ENCODE data around the gene USP19. TPM values are rescaled to one million over a fixed set of nuclear protein-coding genes. Genes with fewer than 3 reads are reported as not detected.

The USP19 gene
- total RNA-seq, 4 donors from 2014 or later, result 42.9 to 96.0 (median 61.8) TPM

DNA sequence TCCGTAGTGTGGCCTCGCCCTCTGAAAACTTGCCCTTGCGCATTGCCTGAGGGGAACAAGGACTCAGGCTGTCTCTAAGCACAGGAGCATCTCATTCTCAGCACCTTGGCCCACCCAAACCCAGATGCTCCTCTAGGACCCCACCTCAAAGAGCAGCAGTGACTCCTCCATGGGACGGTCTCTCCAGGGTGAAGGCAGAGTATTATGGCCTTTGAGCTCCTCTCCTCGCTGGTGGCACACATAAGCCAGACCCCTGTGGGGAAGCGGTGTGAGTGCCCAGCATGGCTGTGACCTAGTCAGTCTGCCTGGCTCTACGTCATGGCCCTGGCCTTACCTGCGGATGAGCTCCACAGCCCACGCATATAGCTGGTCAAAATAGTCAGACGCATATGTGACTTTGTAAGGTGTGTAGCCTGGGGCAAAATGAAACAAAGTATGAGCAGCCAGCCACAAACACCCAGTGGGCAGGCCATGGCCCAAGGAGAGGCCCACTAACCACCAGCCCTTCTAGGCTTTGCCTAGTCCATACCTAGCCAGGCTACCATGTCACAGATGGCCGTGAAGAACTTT, 20.5 kb downstream of the USP19 start:
- Histone ChIP-seq H3K27ac (no peak overlapping the region), H3K4me1 (peaks cover 0 to 15% (median 8%) of the 10 kb centered on the region in 4 donors), H3K36me3 (peaks cover 0 to 60% (median 0%) of the 10 kb centered on the region in 3 donors), H3K27me3 (no peaks in the 10 kb centered on the region), H3K9me3 (no peaks in the 10 kb centered on the region), H3K4me3 (no peak overlapping the region)
- TF ChIP-seq POLR2A (IDR thresholded peaks at IDR 0.05), result no peak
- TF ChIP-seq, protein P1, sequence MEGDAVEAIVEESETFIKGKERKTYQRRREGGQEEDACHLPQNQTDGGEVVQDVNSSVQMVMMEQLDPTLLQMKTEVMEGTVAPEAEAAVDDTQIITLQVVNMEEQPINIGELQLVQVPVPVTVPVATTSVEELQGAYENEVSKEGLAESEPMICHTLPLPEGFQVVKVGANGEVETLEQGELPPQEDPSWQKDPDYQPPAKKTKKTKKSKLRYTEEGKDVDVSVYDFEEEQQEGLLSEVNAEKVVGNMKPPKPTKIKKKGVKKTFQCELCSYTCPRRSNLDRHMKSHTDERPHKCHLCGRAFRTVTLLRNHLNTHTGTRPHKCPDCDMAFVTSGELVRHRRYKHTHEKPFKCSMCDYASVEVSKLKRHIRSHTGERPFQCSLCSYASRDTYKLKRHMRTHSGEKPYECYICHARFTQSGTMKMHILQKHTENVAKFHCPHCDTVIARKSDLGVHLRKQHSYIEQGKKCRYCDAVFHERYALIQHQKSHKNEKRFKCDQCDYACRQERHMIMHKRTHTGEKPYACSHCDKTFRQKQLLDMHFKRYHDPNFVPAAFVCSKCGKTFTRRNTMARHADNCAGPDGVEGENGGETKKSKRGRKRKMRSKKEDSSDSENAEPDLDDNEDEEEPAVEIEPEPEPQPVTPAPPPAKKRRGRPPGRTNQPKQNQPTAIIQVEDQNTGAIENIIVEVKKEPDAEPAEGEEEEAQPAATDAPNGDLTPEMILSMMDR (IDR thresholded peaks at IDR 0.05), result no peak
- DNase-seq, result no peak

DNA sequence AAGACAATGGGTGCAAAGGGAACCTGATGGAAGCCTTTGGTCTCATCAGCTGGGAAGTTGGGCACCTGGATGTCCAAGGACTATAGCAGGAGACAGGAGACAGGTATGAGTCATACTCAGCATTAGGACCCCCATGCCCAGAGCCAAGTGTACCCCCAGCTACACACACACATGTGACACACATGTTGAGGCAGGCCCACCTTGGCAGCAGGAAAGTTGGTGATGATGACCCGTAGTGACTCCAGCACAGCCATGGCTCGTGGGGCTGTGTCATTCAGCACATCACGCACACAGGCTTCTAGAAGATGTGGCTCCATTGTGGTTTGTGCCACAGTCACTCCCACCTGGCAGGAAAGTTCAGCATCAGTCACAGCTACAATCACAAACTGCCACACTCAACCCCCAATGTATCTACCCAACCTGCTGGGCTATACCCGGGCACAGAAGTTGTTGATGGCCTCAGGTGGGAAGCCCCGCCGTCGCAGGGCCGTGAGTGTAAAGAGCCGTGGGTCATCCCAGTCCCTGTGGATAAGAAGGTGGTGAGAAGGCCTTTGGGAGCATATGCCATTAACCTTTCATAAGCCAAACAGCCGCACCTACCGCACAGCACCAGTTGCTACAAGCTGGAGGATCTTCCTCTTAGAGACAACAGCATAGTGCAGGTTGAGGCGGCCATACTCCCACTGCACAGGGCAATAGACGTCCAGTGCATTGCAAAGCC, 21.6 kb downstream of the USP19 start:
- no peak for TF ChIP-seq POLR2A (IDR thresholded peaks at IDR 0.05)
- TF ChIP-seq, protein P1 (IDR thresholded peaks at IDR 0.05), result no peak
- H3K4me1 ChIP-seq, result peaks cover 0 to 21% (median 11%) of the 10 kb centered on the region in 4 donors
- peak in 1 of 3 donors; percentile 31 for DNase-seq
- H3K27me3 ChIP-seq, result no peaks in the 10 kb centered on the region
- H3K27ac ChIP-seq, result no peak overlapping the region
- H3K4me3 ChIP-seq, result no peak overlapping the region
- H3K9me3 ChIP-seq, result no peaks in the 10 kb centered on the region
- peaks cover 0 to 60% (median 0%) of the 10 kb centered on the region in 3 donors for H3K36me3 ChIP-seq

DNA sequence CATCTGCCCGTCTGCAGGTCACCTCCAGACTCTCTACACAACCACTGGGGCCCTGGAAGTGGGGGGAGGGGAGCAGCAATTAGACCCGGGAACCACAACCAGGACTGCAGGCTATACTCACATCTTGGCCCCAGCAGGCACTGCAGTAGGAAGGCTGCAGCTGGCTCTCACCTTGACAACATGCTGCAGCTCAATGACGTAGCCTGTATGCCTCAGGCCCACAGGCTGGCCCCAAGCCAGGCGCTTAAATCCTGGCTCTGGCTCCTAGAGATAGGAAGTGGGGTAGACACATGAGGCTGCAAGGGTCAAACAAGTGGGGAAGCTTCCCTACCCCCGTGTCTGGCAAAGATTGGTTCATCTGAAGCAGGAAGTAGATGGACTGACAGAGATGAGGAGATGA, 22.2 kb downstream of the USP19 start:
- DNase-seq, result peak in 1 of 3 donors; percentile 22

DNA sequence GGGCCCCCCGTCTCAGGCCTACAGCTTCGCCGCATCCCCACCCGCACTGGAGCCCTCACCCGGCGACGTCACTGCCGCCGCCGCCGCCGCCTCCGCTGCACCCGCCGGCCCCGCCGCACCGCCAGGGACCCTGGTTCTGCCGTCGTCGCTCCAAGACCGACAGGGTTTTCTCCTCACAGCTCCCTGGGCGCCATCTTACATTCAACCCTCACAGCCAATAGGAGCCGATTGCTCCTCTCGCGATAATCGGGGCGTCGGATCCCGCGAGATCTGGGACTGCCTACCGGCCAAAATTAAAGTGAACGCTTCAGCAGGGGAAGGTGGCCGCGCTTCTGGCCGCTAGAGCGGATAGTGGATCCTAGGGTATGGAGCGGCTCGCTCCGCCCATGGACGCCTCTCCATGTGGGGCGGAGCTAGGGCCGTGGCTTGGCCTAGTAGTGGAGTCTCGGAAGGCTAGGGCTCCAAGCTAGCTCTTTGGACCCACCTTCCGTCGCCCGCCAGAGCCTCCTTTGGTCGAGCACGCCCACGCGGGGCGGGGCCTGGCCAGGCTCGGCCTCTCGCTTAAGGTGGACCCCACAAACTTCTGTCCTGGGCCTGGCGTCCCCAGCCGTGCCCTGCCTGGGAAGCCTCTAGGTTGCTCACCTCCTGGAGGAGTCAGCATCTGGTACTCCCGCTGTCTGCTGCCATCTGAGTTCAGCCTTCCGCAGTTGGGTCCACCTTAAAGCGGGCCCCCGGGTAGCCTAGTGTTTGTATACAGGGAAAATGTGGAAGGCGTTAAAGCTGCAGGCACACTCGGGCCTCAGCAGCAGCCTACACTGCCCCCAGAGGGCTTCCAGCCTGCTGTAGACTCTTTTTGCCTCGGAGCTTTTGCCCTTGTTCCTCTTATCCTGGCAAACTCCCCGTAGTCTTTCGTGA, 26.5 kb downstream of the USP19 start, which contains the start of gene QRICH1:
QRICH1 (minus strand) TSS at position 219 of the 915 bp plus-strand sequence. CDS start 17,054 bp downstream, outside the sequence.
- peaks cover 0 to 28% (median 0%) of the 10 kb centered on the region in 3 donors for H3K36me3 ChIP-seq

More for the DNA sequence above, 22.2 kb downstream of the USP19 start:
- H3K4me1 ChIP-seq, result peaks cover 0 to 15% (median 5%) of the 10 kb centered on the region in 4 donors
- no peaks in the 10 kb centered on the region for H3K27me3 ChIP-seq
- H3K36me3 ChIP-seq, result peaks cover 0 to 60% (median 0%) of the 10 kb centered on the region in 3 donors
- no peak overlapping the region for H3K27ac ChIP-seq
- TF ChIP-seq, protein P1 (IDR thresholded peaks at IDR 0.05), result no peak
- TF ChIP-seq POLR2A (IDR thresholded peaks at IDR 0.05), result no peak
- H3K4me3 ChIP-seq, result no peak overlapping the region
- H3K9me3 ChIP-seq, result no peaks in the 10 kb centered on the region

More for the DNA sequence above, 26.5 kb downstream of the USP19 start, which contains the start of gene QRICH1:
- peak; percentile 50 to 83 for TF ChIP-seq POLR2A (IDR thresholded peaks at IDR 0.05)
- TF ChIP-seq, protein P1 (IDR thresholded peaks at IDR 0.05), result peak in 5 of 6 experiments; percentile 47 to 66 (median 53)
- Histone ChIP-seq H3K9me3 (no peaks in the 10 kb centered on the region), H3K4me3 (peak within 1 kb of the TSS; percentile 91 to 100 (median 95)), H3K27ac (peak within 1 kb of the TSS; percentile 94 to 100 (median 97)), H3K27me3 (no peaks in the 10 kb centered on the region), H3K4me1 (peaks cover 0 to 37% (median 9%) of the 10 kb centered on the region in 4 donors)
- peak; percentile 94 to 98 (median 98) for DNase-seq
